Thyroid gland (tissue), 4 donors: ENCODE measurements around the gene AAMDC. TPM values are rescaled to one million over a fixed set of nuclear protein-coding genes. Genes with fewer than 3 reads are reported as not detected.
"Not testable (repeated sequence)": the region's sequence is repeated elsewhere in the genome, so short reads cannot be mapped to it uniquely, and the experiment has no call there.

ENCODE experiments used
- DNase-seq, 2 donors: peaks; one replicate each; pipeline ENCODE4 v3.0.0-alpha.2; 2019
- H3K27ac ChIP-seq, 3 donors: fragments of 200-600 bp; sonication (generic); 1 replicate in 2 of 3; 2 replicates in 1 of 3; pipeline ENCODE4 v1.5.1; 2016 to 2019; ENCODE audit warnings: mild to moderate bottlenecking in 1 of 3, moderate library complexity in 1 of 3
- H3K27me3 ChIP-seq: fragments of 200-600 bp; sonication (generic); one replicate; pipeline ENCODE4 v1.5.1; 2019
- H3K36me3 ChIP-seq, 2 donors: fragments of 200-600 bp; sonication (generic); one replicate each; pipeline ENCODE4 v1.5.1; 2016 to 2019
- H3K4me1 ChIP-seq, 2 donors: fragments of 200-600 bp; sonication (generic); one replicate each; pipeline ENCODE4 v1.5.1; 2017 to 2019
- H3K4me3 ChIP-seq, 3 donors: fragments of 200-600 bp; sonication (generic); replicated peaks in 1 of 3; 1 replicate in 2 of 3; 2 replicates in 1 of 3; pipeline ENCODE4 v1.5.1; 2016; ENCODE audit warnings: mild to moderate bottlenecking in 1 of 3
- H3K9me3 ChIP-seq: fragments of 200-600 bp; sonication (generic); one replicate; pipeline ENCODE4 v1.5.1; 2017
- CTCF ChIP-seq, 6 experiments: fragments of 200-600 bp in 3 of 6; fragments of 450-650 bp in 3 of 6; sonication (generic) in 3 of 6; IDR thresholded peaks; one replicate each; pipeline ENCODE4 v1.5.1; 2016 to 2019; ENCODE audit warnings: antibody characterized with exemption in 6 of 6, mild to moderate bottlenecking in 2 of 6, inconsistent platforms in 1 of 6, moderate library complexity in 1 of 6
- POLR2A ChIP-seq, 2 donors: fragments of 450-650 bp; IDR thresholded peaks; one replicate each; pipeline ENCODE4 v1.6.1; 2017; ENCODE audit warnings: antibody characterized with exemption in 2 of 2, mild to moderate bottlenecking in 2 of 2, moderate library complexity in 1 of 2
- whole genome bisulfite sequencing, 2 donors: methylation state at CpG; one replicate each; pipeline ENCODE4 v1.1.5; 2017; 5-methylcytosine and 5-hydroxymethylcytosine counted together
- intact Hi-C: fragments of 100-400 bp; cut with DNase I; formaldehyde crosslinking; loops from one replicate; pipeline ENCODE4 v1.15.1; 2023
- total RNA-seq, 4 donors: library from RNA; depleted of rRNA; stranded (reverse); fragments of >200 nt; gene quantifications; one replicate each; pipeline ENCODE4 v1.2.3, GENCODE V29; 2016

AAMDC gene
- total RNA-seq, 4 donors from 2014 or later: 33.6 to 60.5 (median 39.0) TPM

- 85 to 96% methylated on average over 2 of the region's 2 CpGs for WGBS, 2 donors
- Histone ChIP-seq H3K4me3 (no peak overlapping the region), H3K4me1 (no peaks in the 10 kb centered on the region), H3K9me3 (no peaks in the 10 kb centered on the region), H3K27me3 (no peaks in the 10 kb centered on the region), H3K27ac (no peak overlapping the region), H3K36me3 (peaks cover 0 to 5% of the 10 kb centered on the region in 2 donors)
- TF ChIP-seq CTCF (IDR thresholded peaks at IDR 0.05): no peak
- TF ChIP-seq POLR2A (IDR thresholded peaks at IDR 0.05): no peak
- intact Hi-C loops: no loop called here
- DNase-seq: no peak
Measured at GRCh38 chr11:77854838-77855237, 33.9 kb downstream of the AAMDC start.

GRCh38 chr11:77857906-77858457, 37.0 kb downstream of the AAMDC start:
- H3K9me3 ChIP-seq, H3K4me1 ChIP-seq, intact Hi-C loops, H3K4me3 ChIP-seq, H3K27me3 ChIP-seq, H3K36me3 ChIP-seq, H3K27ac ChIP-seq, DNase-seq: not testable (repeated sequence)
- WGBS, 2 donors: 94 to 95% methylated on average over 10 of the region's 10 CpGs

- H3K27ac ChIP-seq, H3K36me3 ChIP-seq, DNase-seq, H3K4me1 ChIP-seq, H3K9me3 ChIP-seq, intact Hi-C loops, H3K4me3 ChIP-seq, H3K27me3 ChIP-seq: not testable (repeated sequence)
- WGBS, 2 donors: 94 to 96% methylated on average over 10 of the region's 10 CpGs
Measured at GRCh38 chr11:77861444-77861843, 40.5 kb downstream of the AAMDC start.

GRCh38 chr11:77865805-77866204, 44.9 kb downstream of the AAMDC start:
- Histone ChIP-seq H3K36me3 (peaks cover 3 to 5% of the 10 kb centered on the region in 2 donors), H3K27ac (no peak overlapping the region), H3K4me3 (no peak overlapping the region), H3K27me3 (no peaks in the 10 kb centered on the region), H3K9me3 (no peaks in the 10 kb centered on the region), H3K4me1 (no peaks in the 10 kb centered on the region)
- no peak for DNase-seq
- no peak for TF ChIP-seq POLR2A (IDR thresholded peaks at IDR 0.05)
- TF ChIP-seq CTCF (IDR thresholded peaks at IDR 0.05): no peak
- intact Hi-C loops: no loop called here
- 79 to 92% methylated on average over 1 of the region's 1 CpG for WGBS, 2 donors

GRCh38 chr11:77866336-77866735, 45.4 kb downstream of the AAMDC start:
- Histone ChIP-seq H3K27me3 (no peaks in the 10 kb centered on the region), H3K9me3 (no peaks in the 10 kb centered on the region), H3K4me3 (no peak overlapping the region), H3K27ac (no peak overlapping the region), H3K36me3 (peaks cover 3 to 5% of the 10 kb centered on the region in 2 donors), H3K4me1 (no peaks in the 10 kb centered on the region)
- DNase-seq: no peak
- 83 to 91% methylated on average over 1 of the region's 1 CpG for WGBS, 2 donors
- intact Hi-C loops: no loop called here
- TF ChIP-seq POLR2A (IDR thresholded peaks at IDR 0.05) (no peak), CTCF (IDR thresholded peaks at IDR 0.05) (no peak)

- intact Hi-C loops: no loop called here
- TF ChIP-seq POLR2A (IDR thresholded peaks at IDR 0.05): no peak
- no peak for TF ChIP-seq CTCF (IDR thresholded peaks at IDR 0.05)
- Histone ChIP-seq H3K36me3 (peaks cover 11% of the 10 kb centered on the region in 2 donors), H3K27ac (no peak overlapping the region), H3K4me1 (no peaks in the 10 kb centered on the region), H3K27me3 (no peaks in the 10 kb centered on the region), H3K4me3 (no peak overlapping the region), H3K9me3 (no peaks in the 10 kb centered on the region)
- WGBS, 2 donors: 97 to 99% methylated on average over 4 of the region's 4 CpGs
- DNase-seq: no peak
Measured at GRCh38 chr11:77868744-77869143, 47.8 kb downstream of the AAMDC start.
